GM21723 (cell line): ENCODE measurements around the gene ZSCAN12.
"Not testable (repeated sequence)": the region's sequence is repeated elsewhere in the genome, so short reads cannot be mapped to it uniquely, and the experiment has no call there.

Experiments used
- ATAC-seq: cut with Tn5 transposase; IDR thresholded peaks from one replicate; pipeline ENCODE4 v1.9.1; 2021; ENCODE audit warnings: mild to moderate bottlenecking, moderate library complexity; ENCODE audit not compliant: unreplicated experiment

ZSCAN12 gene

DNA sequence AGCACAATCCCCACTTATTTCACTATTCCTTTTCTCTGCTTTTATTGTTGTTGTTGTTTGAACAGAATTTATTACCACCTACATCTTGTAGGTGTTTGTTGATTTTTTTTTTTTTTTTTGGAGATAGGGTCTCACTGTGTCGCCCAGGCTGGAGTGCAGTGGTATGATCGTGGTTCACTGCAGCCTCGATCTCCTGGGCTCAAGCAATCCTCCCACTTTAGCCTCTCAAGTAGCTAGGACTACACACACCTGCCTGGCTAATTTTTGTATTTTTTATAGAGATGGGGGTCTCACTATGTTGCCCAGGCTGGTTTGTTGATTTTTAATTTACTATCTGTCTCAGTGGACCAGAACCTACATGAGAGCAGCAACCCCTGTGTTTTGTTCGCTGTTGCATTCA is 3.6 kb downstream of the ZSCAN12 start:
- no peak for ATAC-seq

DNA sequence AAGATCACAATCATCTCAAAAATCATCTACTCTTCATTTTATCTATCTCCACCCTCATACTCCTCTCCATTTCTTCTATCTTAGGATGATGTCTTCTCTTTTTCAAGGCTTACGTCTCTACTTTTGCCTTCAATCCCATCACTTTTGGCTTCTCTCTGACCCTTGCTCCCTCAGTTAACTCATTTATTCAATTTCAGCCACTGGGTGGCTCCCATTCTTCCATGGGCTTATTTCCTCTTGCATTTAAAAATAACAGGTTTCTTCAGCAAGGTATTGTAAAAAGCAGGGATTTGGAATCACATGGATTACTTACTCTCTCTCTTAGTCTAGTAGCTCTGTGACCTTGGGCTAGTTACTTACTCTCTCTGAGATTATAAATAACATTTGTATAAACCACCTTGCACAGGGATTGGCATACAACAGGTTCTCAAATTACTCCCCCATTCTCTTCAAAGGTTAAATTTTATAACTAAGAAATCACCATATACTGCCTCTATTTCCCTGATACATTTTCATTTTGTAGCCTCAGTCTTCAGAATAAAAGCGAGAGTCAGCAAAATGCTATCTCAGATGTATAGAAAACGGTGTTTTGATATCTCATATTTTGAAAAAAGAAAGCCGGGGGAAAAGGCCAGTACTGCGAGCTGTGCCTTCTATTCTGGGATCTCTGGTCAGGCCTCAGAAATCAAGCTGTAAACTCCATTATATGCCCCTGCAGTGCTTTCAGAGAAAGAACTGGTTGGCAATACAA is 5.5 kb downstream of the ZSCAN12 start:
- ATAC-seq, result no peak

DNA sequence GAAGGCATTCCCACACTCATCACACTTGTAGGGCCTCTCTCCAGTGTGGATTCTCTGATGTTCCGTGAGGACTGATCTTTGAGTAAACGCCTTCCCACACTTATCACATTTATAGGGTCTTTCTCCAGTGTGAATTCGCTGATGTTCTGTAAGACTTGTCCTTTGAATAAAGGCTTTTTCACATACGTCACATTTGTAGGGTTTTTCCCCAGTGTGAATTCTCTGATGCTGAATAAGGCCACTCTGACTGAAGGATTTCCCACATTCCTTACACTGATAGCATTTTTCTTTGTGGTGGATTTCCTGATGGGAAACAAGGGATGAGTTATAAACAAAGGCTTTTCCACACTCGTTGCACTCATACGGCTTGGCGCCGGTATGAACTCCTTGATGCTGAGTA is 8.9 kb downstream of the ZSCAN12 start:
- ATAC-seq, result no peak

DNA sequence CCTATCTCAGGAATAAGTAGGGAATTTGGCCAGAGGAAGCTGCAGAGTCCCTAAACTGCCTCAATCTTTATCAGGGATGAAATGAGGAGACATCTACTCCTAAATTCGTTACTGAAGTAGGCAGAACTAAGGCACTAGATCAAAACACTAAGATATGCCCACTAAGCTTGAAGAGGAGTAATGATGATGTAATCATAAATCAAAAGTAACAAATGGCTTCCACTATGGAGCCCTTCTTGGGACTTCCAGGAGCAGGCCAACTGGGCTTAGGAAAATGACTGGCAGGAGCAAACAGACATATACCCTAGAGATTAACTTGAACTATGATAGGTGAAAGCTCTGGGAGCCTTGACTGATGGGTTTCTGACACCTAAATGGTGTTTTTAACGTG is 15.4 kb downstream of the ZSCAN12 start:
- no peak for ATAC-seq

DNA sequence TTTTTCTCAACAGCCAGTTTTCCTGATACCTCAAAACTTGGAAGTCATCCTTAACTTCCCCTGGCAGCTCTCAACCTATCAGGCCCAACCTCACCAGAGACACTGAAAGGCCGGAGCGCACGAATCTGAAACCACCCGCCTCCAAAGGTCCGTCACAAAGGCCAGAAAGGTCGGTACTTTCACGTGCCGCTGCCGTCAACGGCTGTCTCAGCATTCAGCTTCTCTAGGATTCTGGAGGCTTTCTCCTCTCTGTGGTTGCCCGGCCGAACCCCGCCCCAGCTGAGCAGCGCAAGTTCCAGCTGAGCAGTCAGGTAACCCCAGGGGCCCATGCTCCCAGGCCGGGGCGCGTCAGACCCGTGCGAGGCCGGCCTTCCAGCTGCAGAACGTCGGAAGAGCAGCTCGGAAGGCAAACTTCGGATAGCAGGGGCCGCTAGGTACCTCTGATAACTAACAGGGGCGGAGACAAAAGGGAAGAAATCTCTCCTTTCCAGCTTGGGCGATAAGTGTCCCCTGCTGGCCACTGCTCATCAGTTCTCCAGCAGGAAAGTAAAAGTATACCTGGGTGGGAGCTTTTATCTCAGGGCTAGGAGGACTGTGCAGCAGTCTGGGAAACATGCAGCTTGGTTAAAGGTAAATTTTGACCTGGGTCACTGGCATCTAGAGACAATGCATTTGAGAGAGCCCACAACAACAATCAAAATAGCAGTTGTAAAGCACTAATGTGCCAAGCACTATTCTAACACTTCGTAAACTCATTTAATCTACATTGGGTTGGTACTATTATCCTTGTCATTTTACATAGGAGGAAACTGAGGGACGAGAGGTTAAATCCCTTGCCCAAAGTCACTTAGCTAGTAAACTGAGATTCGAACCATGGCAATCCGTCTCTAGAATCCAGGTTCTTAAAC is 16.1 kb downstream of the ZSCAN12 start:
- peak; percentile 92 for ATAC-seq

DNA sequence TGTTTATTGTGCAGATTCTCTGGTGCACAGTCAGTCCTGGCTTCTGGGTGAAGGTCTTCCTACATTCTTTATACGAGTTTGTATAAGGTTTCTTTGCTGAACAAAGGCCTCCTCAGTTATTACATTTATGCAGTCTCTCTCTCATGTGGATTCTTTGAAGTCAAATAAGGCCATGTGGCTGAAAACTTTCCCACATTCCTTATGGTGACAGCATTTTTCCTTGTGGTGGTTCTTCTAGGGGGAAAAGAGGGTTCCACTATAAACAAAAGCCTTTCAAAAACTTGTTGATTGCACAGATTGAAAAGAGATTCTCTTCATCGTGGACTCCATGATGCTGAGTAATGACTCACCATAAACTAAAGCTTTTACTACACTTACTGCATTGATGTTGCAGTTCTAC is 19.2 kb downstream of the ZSCAN12 start:
- ATAC-seq, result no peak

DNA sequence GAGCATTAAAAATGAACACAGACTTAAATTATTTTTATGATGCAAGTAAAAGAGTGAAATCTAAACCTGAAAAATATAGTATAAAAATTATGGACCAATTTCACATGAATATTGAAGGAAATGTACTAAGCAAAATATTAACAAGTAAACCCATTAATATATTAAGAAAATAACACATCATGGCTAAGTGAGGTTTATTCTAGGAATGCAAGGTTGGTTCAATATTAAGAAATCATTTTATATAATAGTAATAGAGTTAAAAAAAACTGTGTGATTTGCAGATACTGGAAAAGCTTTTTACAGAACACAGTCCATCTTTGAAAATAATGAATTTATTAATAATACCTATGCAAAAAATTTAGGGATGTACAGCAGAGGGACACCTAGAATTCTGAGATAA is 20.9 kb downstream of the ZSCAN12 start:
- ATAC-seq, result no peak

DNA sequence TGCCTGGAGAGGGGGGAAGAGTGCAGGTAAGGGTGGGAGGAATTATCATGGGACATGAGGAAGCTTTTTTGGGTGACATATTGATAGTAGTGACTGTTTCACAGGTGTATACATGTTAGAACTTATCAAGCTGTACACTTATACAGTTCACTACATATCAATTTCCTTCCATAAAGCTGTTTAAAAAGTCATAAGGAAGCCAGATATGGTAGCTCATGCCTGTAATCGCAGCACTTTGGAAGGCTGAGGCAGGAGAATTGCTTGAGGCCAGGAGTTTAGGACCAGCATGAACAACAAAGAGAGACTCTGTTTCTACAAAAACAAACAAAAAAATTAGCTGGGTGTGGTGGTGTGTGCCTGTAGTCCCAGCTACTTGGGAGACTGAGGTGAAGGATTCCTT is 21.7 kb downstream of the ZSCAN12 start:
- no peak for ATAC-seq

DNA sequence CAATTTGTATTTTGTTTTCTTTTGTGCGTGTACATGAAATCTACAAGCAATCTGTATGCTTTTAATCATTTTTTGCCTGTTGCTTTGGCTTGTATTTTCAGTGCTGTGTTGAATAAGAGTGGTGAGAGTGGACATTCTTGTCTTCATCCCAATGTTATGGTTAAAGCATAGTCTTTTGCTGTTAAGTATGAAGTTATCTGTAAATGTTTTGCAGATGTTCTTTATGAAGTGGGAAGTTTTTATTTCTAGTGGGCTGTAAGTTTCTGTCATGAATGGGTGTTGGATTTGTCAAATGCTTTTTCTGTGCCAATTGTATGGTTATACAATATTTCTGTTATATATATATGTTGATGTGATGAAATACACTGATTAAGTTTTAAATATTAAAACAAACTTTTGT is 25.6 kb downstream of the ZSCAN12 start:
- no peak for ATAC-seq

DNA sequence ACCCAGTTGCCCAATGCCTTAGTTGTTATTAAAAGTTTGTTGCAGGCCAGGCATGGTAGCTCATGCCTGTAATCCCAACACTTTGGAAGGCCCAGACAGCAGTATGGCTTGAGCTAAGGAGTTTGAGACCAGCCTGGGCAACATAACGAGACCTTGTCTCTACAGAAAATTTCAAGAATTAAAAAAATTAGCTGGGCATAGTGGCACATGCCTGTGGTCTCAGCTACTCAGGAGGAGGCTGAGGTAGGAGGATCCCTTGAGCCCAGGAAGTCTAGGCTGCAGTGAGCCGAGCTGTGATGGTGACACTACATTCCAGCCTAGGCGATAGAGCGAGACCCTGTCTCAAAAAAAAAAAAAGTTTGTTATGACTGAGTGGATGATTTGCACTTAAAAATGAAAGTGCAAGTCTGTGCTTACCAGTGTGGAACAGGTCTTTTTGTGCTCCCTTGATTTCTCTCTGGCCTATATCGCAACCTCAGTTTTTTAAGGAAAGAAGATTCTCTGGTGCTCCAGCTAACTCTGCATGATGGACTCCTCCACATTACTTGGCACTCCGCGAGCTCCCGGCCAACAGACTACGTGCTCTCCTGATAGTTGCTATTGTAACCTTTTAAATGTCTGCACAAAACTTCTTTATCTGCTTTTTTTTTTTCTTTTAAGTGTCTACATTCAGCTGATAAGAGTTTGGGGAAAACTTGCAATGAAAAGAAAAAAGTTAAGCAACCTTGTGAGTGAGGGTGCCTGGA is 27.7 kb downstream of the ZSCAN12 start:
- peak; percentile 75 for ATAC-seq

DNA sequence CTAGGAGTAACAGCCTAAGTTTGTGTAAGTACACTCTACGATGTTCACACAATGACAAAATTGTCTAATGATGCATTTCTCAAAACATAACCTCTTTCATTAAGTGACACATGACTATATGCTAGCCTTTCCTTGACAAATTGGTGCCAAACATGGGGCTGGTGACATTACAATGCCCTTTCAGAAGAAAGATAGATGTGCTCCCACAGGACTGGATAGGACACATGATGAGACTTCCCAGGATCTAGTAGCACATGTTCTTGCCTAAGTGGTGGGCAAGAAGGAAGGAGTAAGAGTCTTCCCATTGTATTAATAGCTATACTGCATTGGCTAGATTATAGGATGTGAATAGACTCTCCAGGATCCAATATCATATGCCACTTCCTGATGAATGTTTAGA is 28.3 kb downstream of the ZSCAN12 start:
- ATAC-seq, result no peak

DNA sequence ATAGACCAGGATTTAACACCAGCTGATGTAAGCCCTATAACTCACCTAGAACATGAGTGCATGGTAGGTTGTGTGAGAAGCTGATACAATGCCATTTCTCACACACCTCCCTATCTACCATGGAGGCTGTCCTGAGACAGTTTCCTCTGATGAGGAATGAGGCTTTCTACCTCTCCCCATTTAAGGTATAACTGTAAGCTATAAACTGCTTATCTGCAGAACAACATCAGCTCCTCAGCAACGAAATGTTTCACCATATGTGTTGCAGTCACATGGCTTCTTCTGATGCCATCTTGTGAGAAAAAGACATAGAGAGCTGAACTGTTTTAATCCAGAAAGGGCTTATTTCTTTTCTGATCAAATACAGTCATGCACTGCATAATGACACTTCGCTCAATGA is 29.1 kb downstream of the ZSCAN12 start:
- no peak for ATAC-seq

DNA sequence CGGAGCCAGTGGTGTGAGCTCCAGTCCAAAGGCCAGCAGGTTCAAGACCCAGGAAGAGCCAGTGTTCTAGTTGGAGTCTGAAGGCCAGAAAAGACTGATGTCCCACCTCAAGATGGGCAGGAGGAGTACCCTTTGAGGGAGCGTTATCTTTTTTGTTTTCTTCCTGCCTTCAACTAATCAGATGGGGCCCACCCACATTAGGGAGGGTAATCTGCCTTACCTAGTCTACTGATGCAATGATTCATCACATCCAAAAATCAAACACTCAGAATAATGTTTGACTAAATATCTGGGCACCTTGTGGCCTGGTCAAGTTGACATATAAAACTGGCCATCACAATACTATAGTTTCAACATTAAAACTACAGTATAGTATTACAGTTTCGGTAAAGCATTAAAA is 30.1 kb downstream of the ZSCAN12 start:
- ATAC-seq, result no peak

DNA sequence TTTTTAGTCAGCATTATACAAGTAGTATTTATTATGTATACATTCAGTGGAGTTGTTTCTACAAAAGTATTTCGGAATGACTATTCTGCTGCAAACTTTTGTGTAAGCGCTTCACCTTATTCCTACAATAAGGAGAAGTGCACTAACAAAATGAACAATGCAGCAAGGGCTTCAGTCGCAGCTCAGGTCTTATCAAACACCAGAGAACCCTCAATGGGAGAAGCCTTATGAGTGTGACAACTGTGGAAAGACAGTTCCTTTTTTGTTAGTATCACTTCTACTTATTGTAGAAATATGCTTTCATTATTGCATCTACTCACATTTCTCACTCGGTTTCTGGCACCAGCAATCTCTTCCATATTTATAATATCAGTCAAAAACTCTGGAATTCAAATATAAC is 31.0 kb downstream of the ZSCAN12 start:
- ATAC-seq, result peak; percentile 79

DNA sequence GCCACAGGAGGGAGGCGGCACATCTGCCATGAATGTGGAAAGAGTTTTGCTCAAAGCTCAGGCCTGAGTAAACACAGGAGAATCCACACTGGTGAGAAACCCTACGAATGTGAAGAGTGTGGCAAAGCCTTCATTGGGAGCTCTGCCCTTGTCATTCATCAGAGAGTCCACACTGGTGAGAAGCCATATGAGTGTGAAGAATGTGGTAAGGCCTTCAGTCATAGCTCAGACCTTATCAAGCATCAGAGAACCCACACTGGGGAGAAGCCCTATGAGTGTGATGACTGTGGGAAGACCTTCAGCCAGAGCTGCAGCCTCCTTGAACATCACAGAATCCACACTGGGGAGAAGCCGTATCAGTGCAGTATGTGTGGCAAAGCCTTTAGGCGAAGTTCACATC is 34.0 kb downstream of the ZSCAN12 start:
- ATAC-seq, result not testable (repeated sequence)

DNA sequence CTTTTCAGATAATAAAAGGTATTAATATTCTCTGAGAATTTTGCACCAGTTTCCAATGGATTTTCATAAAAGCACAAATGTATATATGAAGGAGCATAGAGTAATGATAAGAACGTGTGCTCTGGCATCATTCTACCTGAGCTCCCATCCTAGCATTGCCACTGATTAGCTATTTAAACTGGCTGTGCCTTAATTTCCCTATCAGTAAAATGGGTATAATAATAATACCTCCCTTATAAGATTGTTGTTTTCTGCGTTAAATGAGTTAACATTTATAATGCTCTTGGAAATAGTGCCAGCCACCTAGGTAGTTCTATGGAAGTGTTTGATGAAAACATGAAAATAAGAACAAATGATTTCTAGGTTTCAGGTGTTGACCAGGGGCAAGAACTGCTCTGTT is 38.6 kb downstream of the ZSCAN12 start:
- no peak for ATAC-seq

DNA sequence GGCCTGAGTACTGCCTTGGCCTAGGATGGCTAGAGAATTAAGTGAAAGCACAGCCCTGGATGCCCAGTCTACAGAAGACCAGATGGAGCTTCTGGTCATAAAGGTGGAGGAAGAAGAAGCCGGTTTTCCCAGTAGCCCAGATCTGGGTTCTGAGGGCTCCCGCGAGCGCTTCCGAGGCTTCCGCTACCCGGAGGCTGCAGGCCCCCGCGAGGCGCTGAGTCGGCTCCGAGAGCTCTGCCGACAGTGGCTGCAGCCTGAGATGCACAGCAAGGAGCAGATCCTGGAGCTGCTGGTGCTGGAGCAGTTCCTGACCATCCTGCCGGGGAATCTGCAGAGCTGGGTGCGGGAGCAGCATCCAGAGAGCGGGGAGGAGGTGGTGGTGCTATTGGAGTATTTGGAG is 40.0 kb downstream of the ZSCAN12 start:
- not testable (repeated sequence) for ATAC-seq

DNA sequence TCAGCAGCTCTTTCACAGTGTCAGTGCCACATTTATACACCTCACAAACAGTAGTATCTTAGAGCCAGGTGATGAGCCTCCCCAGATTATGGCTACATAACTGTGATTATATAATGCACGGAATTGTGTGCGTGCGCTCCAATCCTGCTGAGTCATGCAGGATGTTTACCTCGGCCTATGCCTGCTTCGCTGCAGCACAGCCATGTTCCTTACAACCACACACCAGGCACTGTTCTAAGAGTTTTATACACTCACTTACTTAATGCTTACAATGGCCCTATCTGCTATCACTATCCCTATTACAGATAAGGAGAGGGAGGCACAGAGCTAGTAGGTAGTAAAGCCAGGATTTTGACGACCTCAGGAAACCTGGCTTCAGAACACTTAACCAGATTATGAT is 42.5 kb downstream of the ZSCAN12 start:
- no peak for ATAC-seq

DNA sequence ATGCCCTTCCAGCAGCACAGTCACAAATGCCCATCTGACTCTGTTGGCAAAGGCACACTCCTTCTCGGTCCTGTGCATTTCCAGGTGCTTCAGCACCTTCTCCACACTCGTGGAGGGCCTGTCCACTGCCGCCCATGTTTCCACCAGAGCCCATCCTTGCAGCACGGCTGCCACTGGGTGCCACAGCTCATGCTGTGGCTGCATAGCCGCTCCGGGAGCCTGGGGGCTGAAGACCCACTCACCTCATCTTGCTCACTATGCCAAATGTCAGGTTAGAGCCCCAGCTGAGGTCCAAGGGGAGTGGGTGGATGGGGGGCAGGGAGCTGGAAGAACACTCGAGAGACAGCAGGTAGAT is 42.9 kb downstream of the ZSCAN12 start:
- no peak for ATAC-seq

DNA sequence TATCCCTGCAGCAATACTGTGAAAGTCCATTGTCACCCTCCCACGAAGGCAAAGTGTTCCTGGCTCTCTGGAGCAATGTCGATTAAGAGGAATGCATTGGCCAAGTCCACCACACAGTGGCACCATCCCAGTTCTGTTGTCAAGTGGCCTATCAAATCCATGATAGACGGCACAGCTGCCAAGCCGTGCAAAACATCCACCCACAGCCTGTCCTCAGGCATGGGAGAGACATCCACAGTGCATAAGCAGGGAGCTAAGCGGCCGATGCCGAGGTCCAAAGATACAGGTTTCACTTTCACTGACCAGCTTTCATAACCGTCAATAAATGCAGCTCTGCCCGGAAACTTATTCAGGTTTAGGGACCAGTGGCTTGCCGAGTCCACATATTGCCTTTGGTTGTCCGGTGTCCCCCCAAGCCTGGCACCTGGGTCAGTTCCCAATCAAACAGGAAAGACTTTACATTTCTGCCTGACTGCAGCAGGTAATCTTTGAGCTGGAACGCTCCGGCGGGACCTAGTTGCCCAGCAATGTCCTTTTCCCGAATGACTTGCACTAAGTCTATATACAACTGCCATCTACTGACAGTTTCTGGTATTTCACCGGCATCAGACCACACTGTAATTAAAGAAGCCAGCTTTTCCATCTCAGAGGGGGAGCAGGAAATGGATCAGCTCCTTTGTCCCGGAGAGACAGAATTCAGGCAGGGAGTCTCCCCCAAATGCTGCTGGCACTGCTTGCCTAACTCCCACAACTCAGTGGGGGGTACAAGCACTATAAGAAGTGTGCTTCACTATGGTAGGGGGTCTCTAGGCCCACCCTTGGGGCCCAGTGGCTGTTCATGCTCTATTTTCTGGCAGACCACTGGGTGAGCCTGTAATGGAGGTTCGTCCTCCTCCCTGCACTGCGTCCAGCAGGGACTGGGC is 43.5 kb downstream of the ZSCAN12 start:
- ATAC-seq, result peak; percentile 78
